AG04449 (cell line): ENCODE data around the gene COL6A3.

Experiments
- CTCF ChIA-PET: fragments of 350-600 bp; formaldehyde crosslinking; extraction: SDS; loops from one replicate; lab custom pipeline; 2021; ENCODE audit warnings: antibody characterized with exemption; lab: Yijun Ruan, JAX
- POLR2A ChIA-PET: fragments of 400-600, 350-600 bp; formaldehyde crosslinking; extraction: SDS; loops from one replicate; lab custom pipeline; 2020; ENCODE audit warnings: antibody characterized with exemption, inconsistent platforms; lab: Yijun Ruan, JAX
- DNase-seq: peaks from one replicate; pipeline ENCODE4 v3.0.0-alpha.2; 2010; ENCODE audit warnings: low read depth, low spot score
- H3K4me3 ChIP-seq: 2 replicates; pipeline ENCODE4 v1.5.1; 2011; ENCODE audit warnings: low read depth, mild to moderate bottlenecking, control low read depth, low read length
- CTCF ChIP-seq: IDR thresholded peaks from one replicate; pipeline ENCODE4 v1.5.1; 2011; ENCODE audit warnings: mild to moderate bottlenecking, moderate library complexity, low read length, control low read depth, inconsistent platforms; ENCODE audit not compliant: insufficient read depth; ENCODE audit errors: missing control alignments

COL6A3 gene

GRCh38 chr2:237324837-237325236, 89.1 kb downstream of the COL6A3 start:
- no peak overlapping the region for H3K4me3 ChIP-seq
- POLR2A ChIA-PET = no interaction called here
- CTCF ChIA-PET = no interaction called here
- no peak for TF ChIP-seq CTCF
- DNase-seq = no peak

GRCh38 chr2:237324405-237324831, 89.5 kb downstream of the COL6A3 start:
- ChIA-PET POLR2A (no interaction called here), CTCF (interaction anchor here (1.0 kb wide), 1 partner anchor 122 kb away, joined by 4 read pairs; no protein-coding TSS in a partner anchor)
- no peak for TF ChIP-seq CTCF
- H3K4me3 ChIP-seq = no peak overlapping the region
- DNase-seq = peak; percentile 50

GRCh38 chr2:237323656-237324055, 90.3 kb downstream of the COL6A3 start:
- H3K4me3 ChIP-seq = no peak overlapping the region
- TF ChIP-seq CTCF = no peak
- ChIA-PET CTCF (interaction anchor here (1.0 kb wide), 1 partner anchor 121 kb away, joined by 4 read pairs; no protein-coding TSS in a partner anchor), POLR2A (no interaction called here)
- DNase-seq = no peak

- ChIA-PET POLR2A (no interaction called here), CTCF (no interaction called here)
Observed at GRCh38 chr2:237322564-237322963, 91.4 kb downstream of the COL6A3 start.

GRCh38 chr2:237321746-237322145, 92.2 kb downstream of the COL6A3 start:
- CTCF ChIA-PET = interaction anchor here (1.3 to 3.4 kb wide), 3 partner anchors 100 to 200 kb away, joined by 3 to 12 read pairs (median 8); no protein-coding TSS in a partner anchor
- POLR2A ChIA-PET = interaction anchor here (1.2 kb wide), 1 partner anchor 165 kb away, joined by 6 read pairs; no protein-coding TSS in a partner anchor
- H3K4me3 ChIP-seq = no peak overlapping the region
- no peak for TF ChIP-seq CTCF
- DNase-seq = no peak

More at GRCh38 chr2:237322564-237322963, 91.4 kb downstream of the COL6A3 start:
- TF ChIP-seq CTCF = peak; percentile 39
- DNase-seq = no peak
- no peak overlapping the region for H3K4me3 ChIP-seq

GRCh38 chr2:237320801-237321560, 93.0 kb downstream of the COL6A3 start:
- TF ChIP-seq CTCF = no peak
- POLR2A ChIA-PET = interaction anchor here (1.2 kb wide), 1 partner anchor 165 kb away, joined by 6 read pairs; no protein-coding TSS in a partner anchor
- CTCF ChIA-PET = interaction anchor here (1.0 to 3.4 kb wide), 4 partner anchors 9 to 200 kb away, joined by 3 to 12 read pairs (median 6); no protein-coding TSS in a partner anchor
- no peak overlapping the region for H3K4me3 ChIP-seq
- DNase-seq = no peak
